ENCODE measurements around the gene COMTD1. TPM values are rescaled to one million over a fixed set of nuclear protein-coding genes. Genes with fewer than 3 reads are reported as not detected.

COMTD1 gene
- total and polyA plus RNA-seq, 2 of the 8 experiments (the other 6 are each of a cell fraction or from before 2014, with no cell fraction given), result 31.9 to 42.4 TPM

DNA sequence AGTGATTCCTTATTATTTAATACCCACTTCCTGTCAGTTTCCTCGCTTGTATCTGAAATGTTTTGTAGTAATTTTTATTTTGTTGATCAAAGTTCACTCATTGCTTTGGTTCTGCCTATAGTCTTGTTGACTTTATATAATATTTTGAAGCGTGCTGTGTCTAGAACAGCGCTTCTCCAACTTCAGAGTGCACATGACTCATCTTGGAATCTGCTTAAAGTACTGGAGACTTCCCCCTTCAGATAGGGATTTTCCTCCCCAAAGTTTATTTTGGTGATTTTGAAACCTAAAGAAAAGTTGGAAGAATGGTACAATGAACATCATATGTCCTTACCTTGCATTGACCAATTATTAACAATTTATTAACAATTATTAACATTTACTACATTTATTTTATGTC, 5.8 kb downstream of the COMTD1 start:
- H2AFZ ChIP-seq (ENCODE audit: low read length), result no peak overlapping the region
- peaks cover 13 to 57% (median 22%) of the 10 kb centered on the region in 4 experiments for H3K36me3 ChIP-seq (ENCODE audit: control insufficient read depth in 2 of 4, insufficient read depth in 4 of 4, low read length in 3 of 4)
- H3K9ac ChIP-seq (replicated peaks in 1 of 4; ENCODE audit: extremely low read depth in 1 of 4, low read depth in 3 of 4, low read length in 3 of 4), result no peak overlapping the region
- no peak overlapping the region for H3K56ac ChIP-seq (replicated peaks; ENCODE audit: insufficient read length, low read depth, low read length)
- no peak overlapping the region for H3K4me2 ChIP-seq (ENCODE audit: insufficient read depth in 1 of 2, low read depth in 2 of 2, low read length in 2 of 2)
- no peak overlapping the region for H2AK5ac ChIP-seq (ENCODE audit: low read depth, low read length)
- H3K4me3 ChIP-seq (ENCODE audit: extremely low read depth in 1 of 4, insufficient read depth in 2 of 4, low read depth in 3 of 4, low read length in 4 of 4), result no peak overlapping the region
- no peaks in the 10 kb centered on the region for H3K9me3 ChIP-seq (ENCODE audit: insufficient read depth in 2 of 2, low read depth in 1 of 2, low read length in 1 of 2)
- H3K14ac ChIP-seq (ENCODE audit: insufficient read length), result no peak overlapping the region
- no peaks in the 10 kb centered on the region for H3K27me3 ChIP-seq (replicated peaks in 1 of 4; ENCODE audit: control insufficient read depth in 3 of 4, extremely low read depth in 1 of 4, insufficient read depth in 3 of 4, low read length in 3 of 4)
- no peak overlapping the region for H2BK5ac ChIP-seq (ENCODE audit: low read depth, low read length)
- CTCF ChIA-PET (ENCODE audit: partially characterized antibody), result interaction anchor here (0.9 to 18.9 kb wide), 7 partner anchors 8 to 116 kb away, joined by 3 to 209 read pairs (median 10); partner anchors contain the start of gene VDAC2
- no peak overlapping the region for H2BK120ac ChIP-seq (replicated peaks; ENCODE audit: low read depth, low read length)
- 88% methylated on average over 3 of the region's 3 CpGs; no CpG with 5 or more reads in 1 of the 2 experiments for WGBS, 2 experiments (ENCODE audit: extremely low coverage in 1 of 2, insufficient coverage in 1 of 2, insufficient read length in 1 of 2, insufficient replicate concordance in 2 of 2, low coverage in 1 of 2, low lambda C conversion rate in 2 of 2, missing lambda C conversion rate in 1 of 2)
- FAIRE-seq (no peak), DNase-seq (ENCODE audit: low read depth in 1 of 2, low spot score in 2 of 2) (no peak)
- no peak for TF ChIP-seq RXRA (IDR thresholded peaks at IDR 0.05; ENCODE audit: insufficient read depth, low read depth, low read length)
- TF ChIP-seq RNF2 (IDR thresholded peaks at IDR 0.05; ENCODE audit: borderline replicate concordance, low read depth, low read length, missing control alignments, poor library complexity, severe bottlenecking), result no peak
- no peak for TF ChIP-seq JUND (IDR thresholded peaks at IDR 0.05; ENCODE audit: low read length)
- H4K8ac ChIP-seq (ENCODE audit: extremely low read depth, insufficient read depth, low read length), result no peak overlapping the region
- no peak overlapping the region for H4K5ac ChIP-seq (ENCODE audit: insufficient read length, low read depth, low read length)
- H3K18ac ChIP-seq (ENCODE audit: extremely low read depth, low read length), result no peak overlapping the region
- no peak overlapping the region for H3K23ac ChIP-seq (ENCODE audit: insufficient read length)
- POLR2A ChIA-PET (ENCODE audit: partially characterized antibody), result interaction anchor here (0.5 to 27.6 kb wide), 4 partner anchors 9 to 599 kb away, joined by 3 to 801 read pairs (median 72); partner anchors contain the start of genes SAMD8 and VDAC2
- no peak overlapping the region for H3K27ac ChIP-seq (ENCODE audit: low read depth, low read length)
- no peak overlapping the region for H3K4ac ChIP-seq (replicated peaks; ENCODE audit: insufficient read length, low read depth, low read length)
- H4K20me1 ChIP-seq (replicated peaks in 1 of 2; ENCODE audit: control insufficient read depth in 1 of 2, insufficient read depth in 2 of 2, low read length in 2 of 2), result peaks cover 3 to 12% of the 10 kb centered on the region in 2 experiments
- H2BK15ac ChIP-seq (ENCODE audit: low read length), result no peak overlapping the region
- H2BK20ac ChIP-seq (ENCODE audit: low read length), result no peak overlapping the region
- H2BK12ac ChIP-seq (ENCODE audit: low read depth, low read length), result no peak overlapping the region
- peaks cover 6 to 42% of the 10 kb centered on the region in 2 experiments; a peak in 3 of 4 replicates for H3K79me2 ChIP-seq (ENCODE audit: control insufficient read depth in 1 of 2, insufficient read depth in 2 of 2, low read length in 2 of 2)
- no peak overlapping the region for H4K91ac ChIP-seq (replicated peaks; ENCODE audit: insufficient read length, low read length)
- peaks cover 8 to 24% (median 23%) of the 10 kb centered on the region in 4 experiments for H3K4me1 ChIP-seq (replicated peaks in 1 of 4; ENCODE audit: control insufficient read depth in 3 of 4, insufficient read depth in 4 of 4, low read length in 3 of 4)
- peaks cover 4% of the 10 kb centered on the region; the same call in 1 of the 2 replicates for H3K79me1 ChIP-seq (ENCODE audit: low read depth, low read length)
- H3K23me2 ChIP-seq (ENCODE audit: low read depth, low read length), result peaks cover 10% of the 10 kb centered on the region; the same call in 1 of the 2 replicates
